22Rv1 (cell line): ENCODE data around the gene BPIFB6.

ENCODE experiments used
- CTCF ChIP-seq: fragments of 450-650 bp; IDR thresholded peaks from 2 replicates; pipeline ENCODE4 v1.5.1; 2017; ENCODE audit warnings: mild to moderate bottlenecking
- ZFX ChIP-seq: fragments of 450-650 bp; IDR thresholded peaks from 2 replicates; pipeline ENCODE4 v1.6.1; 2017; ENCODE audit warnings: antibody characterized with exemption, borderline replicate concordance

DNA sequence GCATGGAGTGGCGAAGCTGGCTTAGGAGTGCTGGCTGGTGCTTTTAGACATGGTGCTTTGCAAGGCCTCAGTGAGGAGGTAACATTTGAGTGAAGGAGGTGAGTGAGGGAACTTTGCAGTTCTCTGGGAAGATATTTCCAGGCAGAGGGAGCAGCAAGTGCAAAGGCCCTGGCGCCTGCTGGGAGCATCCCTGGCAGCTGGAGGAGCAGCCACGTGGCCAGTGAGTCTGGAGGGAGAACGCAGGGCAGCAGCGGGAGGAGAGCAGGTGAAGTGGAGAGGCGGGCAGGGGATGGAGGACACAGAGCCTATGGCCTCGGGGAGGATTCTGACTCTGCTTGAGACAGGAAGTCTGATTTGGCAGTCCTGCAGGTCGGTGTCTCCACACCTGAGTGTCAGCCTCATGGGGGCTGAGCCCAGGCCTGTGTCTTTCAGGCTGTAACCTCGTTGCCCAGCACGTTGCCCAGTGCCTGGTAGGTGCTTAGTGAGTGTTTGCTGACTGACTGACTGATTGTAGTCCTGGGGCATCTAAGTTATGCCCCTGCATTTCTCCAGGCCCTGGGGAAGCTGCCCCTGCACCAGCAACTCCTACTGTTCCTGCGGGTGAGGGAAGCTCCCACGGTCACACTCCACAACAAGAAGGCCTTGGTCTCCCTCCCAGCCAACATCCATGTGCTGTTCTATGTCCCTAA is 36.9 kb downstream of the BPIFB6 start:
- TF ChIP-seq CTCF (no peak), ZFX (no peak)
